ENCODE measurements around the gene KCNJ1. TPM values are rescaled to one million over a fixed set of nuclear protein-coding genes. Genes with fewer than 3 reads are reported as not detected.
A peak's percentile ranks its signal among the peaks of the same experiment; 100 is the strongest.

The KCNJ1 gene
- total RNA-seq, 1 experiment from 2014 or later: not detected

- DNase-seq (peak; percentile 65), ATAC-seq (peak; percentile 80)
- H3F3A ChIP-seq (ENCODE audit: low read length, unreplicated experiment): no peaks in the 10 kb centered on the region
- peaks cover 5% of the 10 kb centered on the region; the same call in 1 of the 2 replicates for H3K27me3 ChIP-seq (ENCODE audit: low read length)
- H3K79me2 ChIP-seq (ENCODE audit: low read length): no peaks in the 10 kb centered on the region
- H3K4me3 ChIP-seq (ENCODE audit: low read length): no peak overlapping the region
- H3K9me2 ChIP-seq (replicated peaks; ENCODE audit: low read length): no peaks in the 10 kb centered on the region
- no peak overlapping the region for H3K9ac ChIP-seq (ENCODE audit: low read length)
- no peaks in the 10 kb centered on the region for H3K9me3 ChIP-seq (ENCODE audit: low read length)
- ChIA-PET POLR2A (ENCODE audit: unreplicated experiment) (no interaction called here), CTCF (interaction anchor here (0.5 kb wide), 1 partner anchor 68 kb away, joined by 3 read pairs; no protein-coding TSS in a partner anchor)
- BruUV-seq (replicated peaks): no TSS peak
- no peak overlapping the region for H3K27ac ChIP-seq (ENCODE audit: low read length)
- TF ChIP-seq CTCF (conservative IDR thresholded peaks at IDR 0.05; ENCODE audit: low read depth, low read length): peak; percentile 90
- TF ChIP-seq EZH2phosphoT487 (IDR thresholded peaks at IDR 0.05; ENCODE audit: borderline replicate concordance, low read length): no peak
- H3K36me3 ChIP-seq (ENCODE audit: low read depth, low read length): no peaks in the 10 kb centered on the region
- no peak overlapping the region for H3K4me2 ChIP-seq (ENCODE audit: low read length)
- no peaks in the 10 kb centered on the region for H4K20me1 ChIP-seq (ENCODE audit: low read length)
- H3K4me1 ChIP-seq (ENCODE audit: insufficient read depth, low read length): peaks cover 5% of the 10 kb centered on the region
- intact Hi-C loops (cut with micrococcal nuclease): no loop called here
- no peak overlapping the region for H2AFZ ChIP-seq (ENCODE audit: low read length)
These were observed 18.2 kb downstream of the KCNJ1 start for GRCh38 chr11:128848815-128849455.

- POLR2A ChIA-PET (ENCODE audit: unreplicated experiment): no interaction called here
- intact Hi-C loops (cut with micrococcal nuclease): no loop called here
- CTCF ChIA-PET: no interaction called here
These were observed 20.1 kb downstream of the KCNJ1 start for GRCh38 chr11:128846985-128847384.

More at GRCh38 chr11:128846985-128847384, 20.1 kb downstream of the KCNJ1 start:
- no peak for TF ChIP-seq EZH2phosphoT487 (IDR thresholded peaks at IDR 0.05; ENCODE audit: borderline replicate concordance, low read length)
- TF ChIP-seq EZH2 (IDR thresholded peaks at IDR 0.05; ENCODE audit: low read length, unreplicated experiment): no peak
- TF ChIP-seq CTCF (conservative IDR thresholded peaks at IDR 0.05; ENCODE audit: low read depth, low read length): no peak
- H3K4me1 ChIP-seq (ENCODE audit: insufficient read depth, low read length): peaks cover 5% of the 10 kb centered on the region
- H3K4me2 ChIP-seq (ENCODE audit: low read length): no peak overlapping the region
- no peaks in the 10 kb centered on the region for H3F3A ChIP-seq (ENCODE audit: low read length, unreplicated experiment)
- BruUV-seq (replicated peaks): no TSS peak
- H3K9ac ChIP-seq (ENCODE audit: low read length): no peak overlapping the region
- no peaks in the 10 kb centered on the region for H3K36me3 ChIP-seq (ENCODE audit: low read depth, low read length)
- H3K79me2 ChIP-seq (ENCODE audit: low read length): no peaks in the 10 kb centered on the region
- no peaks in the 10 kb centered on the region for H4K20me1 ChIP-seq (ENCODE audit: low read length)
- ATAC-seq (no peak), DNase-seq (no peak)
- H2AFZ ChIP-seq (ENCODE audit: low read length): no peak overlapping the region
- no peaks in the 10 kb centered on the region for H3K9me3 ChIP-seq (ENCODE audit: low read length)
- peaks cover 16% of the 10 kb centered on the region; the same call in 1 of the 2 replicates for H3K27me3 ChIP-seq (ENCODE audit: low read length)
- H3K9me2 ChIP-seq (replicated peaks; ENCODE audit: low read length): no peaks in the 10 kb centered on the region
- H3K27ac ChIP-seq (ENCODE audit: low read length): no peak overlapping the region
- H3K4me3 ChIP-seq (ENCODE audit: low read length): no peak overlapping the region
